ENCODE data around the gene RAPGEF5.

DNA sequence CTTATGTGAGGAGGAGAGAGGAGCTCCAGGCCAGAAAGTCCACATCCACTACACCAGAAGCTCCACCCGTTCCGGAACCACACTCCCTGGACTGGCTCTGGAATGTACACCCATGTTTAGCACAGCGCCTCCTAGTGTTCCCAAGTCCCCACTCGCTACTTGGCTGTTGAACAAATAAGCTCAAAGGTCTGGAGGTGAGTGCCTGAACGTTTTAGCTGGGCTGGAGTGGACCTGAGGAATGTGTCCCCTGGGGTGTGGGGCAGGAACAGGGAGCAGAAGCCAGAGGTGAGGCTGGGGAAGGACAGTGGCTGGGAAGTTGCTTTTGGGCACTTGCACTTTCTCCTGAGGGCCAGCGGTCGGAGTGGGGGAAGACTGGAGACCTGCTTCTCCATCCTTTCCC, 247.2 kb downstream of the RAPGEF5 start:
- TF ChIP-seq POLR2A (IDR thresholded peaks at IDR 0.05; ENCODE audit: borderline replicate concordance, extremely low read depth, insufficient read depth, insufficient read length) (no peak), RAD21 (IDR thresholded peaks at IDR 0.05; ENCODE audit: low read depth) (no peak), CEBPB (IDR thresholded peaks at IDR 0.05; ENCODE audit: low read depth) (no peak), ZNF274 (IDR thresholded peaks at IDR 0.05; ENCODE audit: low read depth, low read length) (no peak), EGR1 (IDR thresholded peaks at IDR 0.05; ENCODE audit: low read depth) (no peak), ELF1 (IDR thresholded peaks at IDR 0.05; ENCODE audit: borderline replicate concordance, low read depth) (no peak), POLR2AphosphoS5 (IDR thresholded peaks at IDR 0.05; ENCODE audit: low read depth, low read length) (no peak), SRF (IDR thresholded peaks at IDR 0.05; ENCODE audit: low read depth) (no peak), SP1 (IDR thresholded peaks at IDR 0.05; ENCODE audit: low read depth) (no peak)
- TF ChIP-seq, protein P1, sequence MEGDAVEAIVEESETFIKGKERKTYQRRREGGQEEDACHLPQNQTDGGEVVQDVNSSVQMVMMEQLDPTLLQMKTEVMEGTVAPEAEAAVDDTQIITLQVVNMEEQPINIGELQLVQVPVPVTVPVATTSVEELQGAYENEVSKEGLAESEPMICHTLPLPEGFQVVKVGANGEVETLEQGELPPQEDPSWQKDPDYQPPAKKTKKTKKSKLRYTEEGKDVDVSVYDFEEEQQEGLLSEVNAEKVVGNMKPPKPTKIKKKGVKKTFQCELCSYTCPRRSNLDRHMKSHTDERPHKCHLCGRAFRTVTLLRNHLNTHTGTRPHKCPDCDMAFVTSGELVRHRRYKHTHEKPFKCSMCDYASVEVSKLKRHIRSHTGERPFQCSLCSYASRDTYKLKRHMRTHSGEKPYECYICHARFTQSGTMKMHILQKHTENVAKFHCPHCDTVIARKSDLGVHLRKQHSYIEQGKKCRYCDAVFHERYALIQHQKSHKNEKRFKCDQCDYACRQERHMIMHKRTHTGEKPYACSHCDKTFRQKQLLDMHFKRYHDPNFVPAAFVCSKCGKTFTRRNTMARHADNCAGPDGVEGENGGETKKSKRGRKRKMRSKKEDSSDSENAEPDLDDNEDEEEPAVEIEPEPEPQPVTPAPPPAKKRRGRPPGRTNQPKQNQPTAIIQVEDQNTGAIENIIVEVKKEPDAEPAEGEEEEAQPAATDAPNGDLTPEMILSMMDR (IDR thresholded peaks at IDR 0.05 in 2 of 3, conservative IDR thresholded peaks at IDR 0.05 in 1 of 3; ENCODE audit: borderline replicate concordance in 1 of 3, insufficient read depth in 1 of 3, low read depth in 2 of 3, low read length in 2 of 3), result peak in 2 of 3 experiments; percentile 31 to 44; a peak in 4 of 6 replicates
- TF ChIP-seq, protein P2, sequence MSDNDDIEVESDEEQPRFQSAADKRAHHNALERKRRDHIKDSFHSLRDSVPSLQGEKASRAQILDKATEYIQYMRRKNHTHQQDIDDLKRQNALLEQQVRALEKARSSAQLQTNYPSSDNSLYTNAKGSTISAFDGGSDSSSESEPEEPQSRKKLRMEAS (IDR thresholded peaks at IDR 0.05), result no peak
